ENCODE data around the gene WNK3. TPM values are rescaled to one million over a fixed set of nuclear protein-coding genes. Genes with fewer than 3 reads are reported as not detected.
"Not testable (repeated sequence)": the region's sequence is repeated elsewhere in the genome, so short reads cannot be mapped to it uniquely, and the experiment has no call there.

The WNK3 gene
- total RNA-seq, 1 donor from 2014 or later = 2.6 TPM

- no peak overlapping the region for H3K4me3 ChIP-seq (ENCODE audit: low read depth, low read length)
- DNase-seq (ENCODE audit: low read depth) = no peak
- no peak for TF ChIP-seq CTCF (conservative IDR thresholded peaks at IDR 0.05; ENCODE audit: low read depth, low read length)
Measured at GRCh38 chrX:54352677-54353076, 5.2 kb downstream of the WNK3 start.

GRCh38 chrX:54337383-54337782 lies 20.5 kb downstream of the WNK3 start:
- H3K4me3 ChIP-seq (ENCODE audit: low read depth, low read length); DNase-seq (ENCODE audit: low read depth): not testable (repeated sequence)

- no peak for TF ChIP-seq CTCF (conservative IDR thresholded peaks at IDR 0.05; ENCODE audit: low read depth, low read length)
Measured at GRCh38 chrX:54325077-54325476, 32.8 kb downstream of the WNK3 start.

GRCh38 chrX:54320067-54320466 lies 37.8 kb downstream of the WNK3 start:
- TF ChIP-seq CTCF (conservative IDR thresholded peaks at IDR 0.05; ENCODE audit: low read depth, low read length) = no peak
- no peak for DNase-seq (ENCODE audit: low read depth)
- H3K4me3 ChIP-seq (ENCODE audit: low read depth, low read length) = no peak overlapping the region

More at GRCh38 chrX:54325077-54325476, 32.8 kb downstream of the WNK3 start:
- no peak for DNase-seq (ENCODE audit: low read depth)
- no peak overlapping the region for H3K4me3 ChIP-seq (ENCODE audit: low read depth, low read length)

GRCh38 chrX:54306379-54306778 lies 51.5 kb downstream of the WNK3 start:
- DNase-seq (ENCODE audit: low read depth) = no peak
- no peak for TF ChIP-seq CTCF (conservative IDR thresholded peaks at IDR 0.05; ENCODE audit: low read depth, low read length)
- no peak overlapping the region for H3K4me3 ChIP-seq (ENCODE audit: low read depth, low read length)

GRCh38 chrX:54301516-54301915 lies 56.3 kb downstream of the WNK3 start:
- H3K4me3 ChIP-seq (ENCODE audit: low read depth, low read length) = no peak overlapping the region
- no peak for DNase-seq (ENCODE audit: low read depth)
- no peak for TF ChIP-seq CTCF (conservative IDR thresholded peaks at IDR 0.05; ENCODE audit: low read depth, low read length)

GRCh38 chrX:54294306-54294705 lies 63.5 kb downstream of the WNK3 start:
- H3K4me3 ChIP-seq (ENCODE audit: low read depth, low read length) = no peak overlapping the region
- TF ChIP-seq CTCF (conservative IDR thresholded peaks at IDR 0.05; ENCODE audit: low read depth, low read length) = no peak
- no peak for DNase-seq (ENCODE audit: low read depth)

- no peak for DNase-seq (ENCODE audit: low read depth)
- no peak overlapping the region for H3K4me3 ChIP-seq (ENCODE audit: low read depth, low read length)
- no peak for TF ChIP-seq CTCF (conservative IDR thresholded peaks at IDR 0.05; ENCODE audit: low read depth, low read length)
Measured at GRCh38 chrX:54292755-54293154, 65.1 kb downstream of the WNK3 start.
